ENCODE results near the gene GPR75.
"Not testable (repeated sequence)": the region's sequence is repeated elsewhere in the genome, so short reads cannot be mapped to it uniquely, and the experiment has no call there.

The GPR75 gene

DNA sequence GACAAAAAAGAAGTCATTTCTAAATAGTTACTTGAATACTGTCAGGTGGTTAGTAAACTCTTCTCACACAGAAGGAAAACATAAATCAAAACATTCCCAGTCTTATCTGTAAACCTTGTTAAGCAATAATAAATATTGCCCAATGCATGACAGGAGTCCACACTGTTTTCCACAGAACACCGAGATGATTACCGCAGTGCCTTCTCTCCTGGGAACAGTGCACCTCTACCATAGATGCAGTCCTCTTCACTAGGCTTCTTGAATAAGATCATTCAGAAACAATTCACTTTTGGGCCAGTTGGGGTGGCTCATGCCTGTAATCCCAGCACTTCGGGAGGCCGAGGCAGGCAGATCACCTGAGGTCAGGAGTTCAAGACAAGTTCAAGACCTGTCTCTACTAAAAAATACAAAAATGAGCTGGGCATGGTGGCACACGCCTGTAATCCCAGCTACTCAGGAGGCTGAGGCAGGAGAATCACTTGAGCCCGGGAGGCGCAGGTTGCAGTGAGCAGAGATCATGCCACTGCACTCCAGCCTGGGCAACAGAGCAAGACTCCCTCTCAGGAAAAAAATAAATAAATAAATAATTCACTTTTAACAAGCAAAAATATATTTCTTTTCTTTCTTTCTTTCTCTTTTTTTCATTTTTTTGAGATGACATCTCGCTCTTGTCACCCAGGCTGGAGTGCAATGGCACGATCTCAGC lies 8.6 kb downstream of the GPR75 start:
- DNase-seq: not testable (repeated sequence)

DNA sequence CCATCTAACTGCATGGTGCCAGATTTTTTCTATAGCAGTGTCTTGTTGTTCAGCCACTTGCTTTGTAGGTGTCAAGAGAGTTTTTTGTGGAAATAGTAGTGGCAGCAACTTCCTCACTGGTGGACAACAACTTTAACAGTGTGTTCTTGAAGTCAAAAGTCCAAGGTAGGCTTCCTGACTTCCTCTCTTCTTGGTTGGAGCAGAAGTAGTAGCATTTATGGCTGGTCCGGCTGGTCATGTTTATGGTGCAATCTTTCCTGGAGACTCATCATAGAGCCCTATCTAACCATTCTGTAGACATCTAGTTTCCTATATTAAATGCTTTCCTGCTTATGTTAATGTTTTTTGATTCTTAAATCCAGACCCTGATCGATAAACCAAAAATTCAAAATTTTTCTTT lies 11.7 kb downstream of the GPR75 start:
- DNase-seq: no peak

DNA sequence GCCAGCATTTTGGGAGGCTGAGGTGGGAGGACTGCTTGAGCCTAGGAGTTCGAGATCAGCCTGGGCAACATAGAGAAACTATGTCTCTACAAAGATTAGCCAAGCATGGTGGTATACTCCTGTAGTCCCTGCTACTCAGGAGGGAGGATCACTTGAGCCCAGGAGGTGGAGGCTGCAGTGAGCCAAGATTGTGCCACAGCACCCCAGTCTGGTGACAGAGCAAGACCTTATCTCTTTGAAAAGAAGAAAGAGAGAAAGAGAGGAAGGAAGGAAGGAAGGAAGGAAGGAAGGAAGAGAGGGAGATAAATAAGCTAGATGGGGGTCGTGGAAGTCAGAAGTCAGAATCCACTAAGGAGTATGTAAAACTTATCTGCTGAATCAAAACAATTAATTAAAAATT lies 16.2 kb downstream of the GPR75 start:
- DNase-seq: no peak

DNA sequence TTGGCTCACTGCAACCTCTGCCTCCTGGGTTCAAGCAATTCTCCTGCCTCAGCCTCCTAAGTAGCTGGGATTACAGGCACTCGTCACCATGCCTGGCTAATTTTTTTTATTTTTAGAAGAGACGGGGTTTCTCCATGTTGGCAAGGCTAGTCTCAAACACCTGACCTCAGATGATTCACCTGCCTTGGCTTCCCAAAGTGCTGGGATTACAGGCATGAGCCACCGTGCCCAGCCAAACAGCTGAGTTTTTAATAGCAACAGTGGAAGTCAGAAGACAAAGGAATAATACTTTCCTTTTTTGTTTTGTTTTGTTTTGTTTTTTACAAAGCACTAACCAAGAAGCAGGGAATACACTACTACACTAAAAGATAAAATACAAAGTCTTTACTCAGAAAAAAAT lies 16.9 kb downstream of the GPR75 start:
- DNase-seq: no peak

DNA sequence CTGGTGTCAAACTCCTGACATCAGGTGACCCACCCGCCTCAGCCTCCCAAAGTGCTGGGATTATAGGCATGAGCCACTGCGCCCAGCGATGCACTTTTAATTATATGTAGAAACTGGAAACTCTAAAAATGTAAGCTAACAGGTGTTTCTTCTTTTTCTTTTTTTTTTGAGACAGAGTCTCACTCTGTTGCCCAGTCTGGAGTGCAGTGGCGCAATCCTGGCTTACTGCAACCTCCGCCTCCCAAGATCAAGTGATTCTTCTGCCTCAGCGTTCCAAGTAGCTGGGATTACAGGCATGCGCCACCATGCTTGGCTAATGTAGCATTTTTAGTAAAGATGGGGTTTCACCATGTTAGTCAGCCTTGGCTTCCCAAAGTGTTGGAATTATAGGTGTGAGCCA lies 18.1 kb downstream of the GPR75 start:
- not testable (repeated sequence) for DNase-seq

DNA sequence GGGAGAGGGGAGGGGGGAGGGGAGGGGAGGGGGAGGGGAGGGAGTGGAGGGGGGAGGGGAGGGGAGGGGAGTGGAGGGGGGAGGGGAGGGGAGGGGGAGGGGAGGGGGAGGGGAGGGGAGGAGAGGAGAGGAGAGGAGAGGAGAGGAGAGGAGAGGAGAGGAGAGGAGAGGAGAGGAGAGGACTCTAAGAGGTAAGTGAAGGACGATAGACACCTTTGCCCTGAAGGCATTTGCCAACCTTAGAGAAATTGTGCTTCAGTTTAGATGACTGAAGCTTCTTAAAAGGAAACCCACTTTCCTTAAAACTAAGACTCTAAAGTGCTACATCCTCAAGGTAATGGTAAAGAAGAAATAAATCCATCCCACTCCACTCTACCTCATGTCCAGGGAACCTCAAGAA lies 19.2 kb downstream of the GPR75 start:
- DNase-seq: no peak

DNA sequence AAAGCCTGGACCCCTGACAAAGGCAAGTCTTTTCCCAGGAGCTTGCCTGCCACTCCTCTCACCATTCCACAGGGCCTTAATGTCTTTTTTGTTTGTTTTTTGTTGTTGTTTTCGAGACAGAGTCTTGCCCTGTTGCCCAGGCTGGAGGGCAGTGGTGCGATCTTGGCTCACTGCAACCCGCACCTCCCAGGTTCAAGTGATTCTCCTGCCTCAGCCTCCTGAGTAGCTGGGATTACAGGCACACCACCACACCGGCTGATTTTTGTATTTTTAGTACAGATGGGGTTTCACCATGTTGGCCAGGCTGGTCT lies 29.8 kb downstream of the GPR75 start:
- not testable (repeated sequence) for DNase-seq

DNA sequence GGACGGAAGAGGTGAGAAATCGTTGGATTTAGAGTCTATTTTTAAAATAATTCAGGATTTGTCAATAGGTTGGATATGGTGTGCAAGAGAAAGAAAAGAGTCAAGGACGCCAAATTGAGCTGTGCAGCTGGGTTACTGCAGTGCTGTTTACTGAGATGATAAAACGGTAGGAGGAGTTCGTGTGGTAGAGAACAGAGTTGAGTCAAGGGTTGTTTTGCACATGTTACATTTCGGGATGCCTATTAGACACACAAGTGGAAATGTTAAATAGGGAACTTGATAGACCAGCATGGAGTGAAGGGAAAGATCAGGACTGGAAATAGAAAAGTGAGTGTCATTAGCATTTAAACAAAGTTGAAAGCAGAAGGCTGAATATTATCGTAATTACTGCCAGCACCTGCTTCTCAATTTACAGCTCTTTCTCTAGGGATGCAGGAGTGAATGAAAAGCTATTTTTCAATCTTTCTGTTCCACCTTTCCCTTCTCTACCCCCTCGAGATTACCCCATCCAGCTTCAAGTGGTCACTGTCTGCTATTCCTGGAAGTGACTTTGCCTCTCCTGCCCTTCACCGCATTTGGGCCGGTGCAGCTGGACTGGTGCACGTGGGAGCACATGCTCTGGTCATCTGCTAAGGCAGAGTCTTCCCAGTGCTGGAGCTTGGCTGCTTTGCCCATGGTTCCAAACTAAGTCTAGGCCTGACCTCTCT lies 30.3 kb downstream of the GPR75 start:
- no peak for DNase-seq

DNA sequence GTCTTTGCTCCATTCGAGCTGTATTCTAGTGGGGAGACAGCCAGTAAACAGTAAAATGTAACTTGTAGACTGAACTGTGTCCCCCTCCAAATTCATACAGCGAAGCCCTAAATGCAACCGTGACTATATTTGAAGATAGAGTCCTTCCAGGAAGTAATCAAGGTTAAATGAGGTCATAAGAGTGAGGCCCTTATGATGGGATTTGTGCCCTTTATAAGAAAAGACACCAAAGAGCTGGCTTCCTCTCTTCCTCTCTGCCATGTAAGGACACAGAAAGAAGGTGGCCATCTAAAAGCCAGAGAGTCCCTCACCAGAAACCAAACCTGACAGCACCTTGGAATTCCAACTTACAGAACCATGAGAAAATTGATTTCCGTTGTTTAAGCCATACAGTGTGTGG lies 31.4 kb downstream of the GPR75 start:
- DNase-seq: no peak

DNA sequence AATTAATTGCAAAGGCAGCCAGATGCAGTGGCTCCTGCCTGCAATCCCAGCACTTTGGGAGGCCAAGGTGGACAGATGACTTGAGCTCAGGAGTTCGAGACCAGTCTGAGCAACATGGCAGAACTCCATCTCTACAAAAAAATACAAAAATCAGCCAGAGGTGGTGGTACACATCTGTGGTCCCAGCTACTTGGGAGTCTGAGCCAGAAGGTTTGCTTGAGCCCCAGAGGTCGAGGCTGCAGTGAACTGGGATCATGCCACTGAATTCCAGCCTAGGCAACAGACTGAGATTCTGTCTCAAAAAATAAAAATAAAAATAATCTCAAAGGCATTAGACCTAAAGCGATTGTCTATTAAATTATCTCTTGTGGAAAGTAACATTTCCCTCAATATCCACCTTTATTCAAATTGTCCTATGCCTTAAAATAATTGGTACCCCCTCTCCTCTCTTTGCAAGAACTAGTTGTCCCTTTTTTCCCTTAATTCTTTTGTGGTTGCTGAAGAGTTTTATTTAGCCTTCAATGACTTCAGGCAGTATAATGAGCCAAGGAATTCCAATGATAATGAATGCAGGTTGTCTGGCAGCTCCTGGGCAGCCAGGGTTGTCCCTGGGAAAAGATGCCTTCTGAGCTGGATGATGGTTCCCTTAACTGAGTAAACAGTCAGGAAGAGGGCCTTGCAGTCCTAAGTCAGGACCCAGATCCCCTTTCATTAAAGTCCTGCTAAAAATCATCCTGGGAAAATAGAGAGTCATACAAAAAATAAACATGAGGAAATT lies 32.2 kb downstream of the GPR75 start:
- no peak for DNase-seq

DNA sequence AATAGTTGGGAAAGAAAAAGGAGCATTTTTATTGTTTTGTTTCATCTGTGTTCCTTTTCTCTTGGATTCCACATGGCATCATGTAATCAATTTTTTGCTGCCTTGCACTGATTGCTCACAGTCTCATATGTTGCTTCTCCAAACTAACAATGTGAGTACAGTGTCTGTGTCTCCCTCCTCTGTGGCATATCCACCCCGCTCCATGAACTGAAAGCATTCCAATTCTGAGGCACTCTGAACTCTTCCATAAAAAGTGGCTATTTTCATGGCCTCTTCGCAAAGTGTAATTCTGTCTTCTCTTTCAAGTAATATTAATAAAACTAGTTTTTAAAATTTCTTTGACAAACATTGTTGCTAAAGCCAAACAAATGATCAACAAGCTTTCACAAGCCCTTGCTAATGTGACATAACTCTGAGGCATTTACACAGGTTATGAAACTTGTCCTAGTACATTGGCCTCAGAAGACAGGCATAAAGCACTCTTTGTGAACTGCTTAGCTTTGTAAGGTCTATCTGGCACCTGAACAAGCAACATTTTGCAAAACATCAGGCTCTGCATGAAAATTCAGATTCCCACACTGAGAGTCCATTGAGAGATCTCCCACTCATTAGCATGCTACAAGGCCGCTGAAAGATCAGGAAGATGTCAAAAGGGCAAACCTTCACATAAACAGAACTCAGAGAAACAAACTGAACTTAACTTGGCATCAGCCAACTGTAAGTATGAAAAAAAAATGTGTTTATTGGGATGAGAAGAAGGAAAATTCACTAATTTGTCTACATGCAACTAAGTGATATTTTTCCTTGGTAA lies 33.0 kb downstream of the GPR75 start:
- DNase-seq: no peak

DNA sequence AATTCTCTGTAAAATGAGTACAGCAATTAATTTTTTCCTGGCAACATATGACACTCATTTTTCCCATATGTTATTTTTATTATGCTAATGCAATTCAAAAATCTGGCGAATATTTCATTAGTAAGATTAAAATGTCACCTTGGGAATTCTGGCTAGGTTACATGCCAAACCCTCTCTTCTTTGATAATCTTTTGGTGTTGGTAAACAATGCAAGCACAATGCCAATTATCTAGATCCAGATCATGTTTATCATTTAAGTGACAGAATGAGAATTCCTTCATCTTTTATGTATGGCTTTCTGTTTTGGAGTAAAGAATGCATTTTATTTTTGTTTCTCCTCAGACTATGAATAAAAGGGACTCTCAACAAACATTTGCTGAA lies 33.7 kb downstream of the GPR75 start:
- DNase-seq: no peak

DNA sequence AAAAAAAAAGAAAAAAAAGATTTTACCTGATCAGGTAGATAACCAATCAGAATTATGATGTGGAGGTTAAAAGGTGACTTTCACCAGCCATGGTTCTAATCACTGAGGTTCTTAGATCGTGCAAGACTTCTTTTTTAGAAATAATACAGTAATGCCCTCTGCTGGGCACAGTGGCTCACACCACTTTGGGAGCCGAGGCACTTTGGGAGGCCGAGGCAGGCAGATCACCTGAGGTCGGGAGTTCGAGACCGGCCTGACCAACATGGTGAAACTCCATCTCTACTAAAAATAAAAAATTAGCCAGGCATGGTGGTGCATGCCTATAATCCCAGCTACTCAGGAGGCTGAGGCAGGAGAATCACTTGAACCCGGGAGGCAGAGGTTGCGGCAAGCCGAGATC lies 36.1 kb downstream of the GPR75 start:
- not testable (repeated sequence) for DNase-seq

DNA sequence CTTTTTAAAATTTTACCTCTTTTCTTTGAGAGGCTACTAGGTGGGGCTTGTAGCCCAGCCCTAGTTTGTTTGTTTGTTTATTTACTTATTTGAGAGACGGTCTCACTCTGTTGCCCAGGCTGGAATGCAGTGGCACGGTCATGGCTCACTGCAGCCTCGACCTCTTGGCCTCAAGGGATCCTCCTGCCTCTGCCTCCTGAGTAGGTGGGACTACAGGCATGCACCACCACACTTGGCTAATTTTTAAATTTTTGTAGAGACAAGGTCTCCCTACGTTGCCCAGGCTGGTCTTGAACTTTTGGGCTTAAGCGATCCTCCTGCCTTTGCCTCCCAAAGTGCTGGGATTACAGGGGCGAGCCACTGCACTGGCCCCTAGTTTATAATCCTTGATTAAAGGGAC lies 38.0 kb downstream of the GPR75 start:
- no peak for DNase-seq

DNA sequence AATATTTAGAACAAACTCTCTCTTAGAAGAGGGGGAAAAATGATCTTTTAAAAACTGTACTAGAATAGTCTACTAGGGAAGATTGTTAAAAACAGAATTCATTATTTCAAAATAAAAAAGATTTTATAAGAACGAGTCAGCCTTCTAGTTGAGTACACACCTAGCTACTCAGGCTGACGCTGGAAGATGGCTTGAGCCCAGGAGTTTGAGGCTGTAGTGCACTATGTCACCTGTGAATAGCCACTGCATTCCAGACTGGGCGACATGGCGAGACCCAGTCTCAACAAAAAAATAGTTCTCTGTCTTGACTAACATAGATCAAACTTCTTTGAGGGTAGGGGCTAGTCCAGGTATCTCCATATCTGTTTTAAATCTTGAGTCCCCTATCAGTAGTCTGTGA lies 39.1 kb downstream of the GPR75 start:
- DNase-seq: no peak

DNA sequence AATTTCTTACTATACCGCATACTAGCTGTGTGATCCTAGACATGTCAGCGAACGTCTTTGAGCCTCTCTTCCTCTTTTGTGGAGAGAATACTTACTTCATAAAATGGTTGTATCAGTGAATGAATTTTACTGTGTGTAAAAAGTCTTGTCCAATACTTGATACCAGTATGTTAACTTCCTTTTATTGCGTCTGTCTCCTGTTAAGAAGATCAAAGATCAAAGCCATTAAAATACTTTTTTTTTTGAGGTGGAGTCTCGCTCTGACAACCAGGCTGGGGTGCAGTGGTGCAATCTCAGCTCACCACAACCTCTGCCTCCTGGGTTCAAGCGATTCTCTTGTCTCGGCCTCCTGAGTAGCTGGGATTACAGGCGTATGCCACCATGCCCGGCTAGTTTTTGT lies 39.7 kb downstream of the GPR75 start:
- DNase-seq: no peak

DNA sequence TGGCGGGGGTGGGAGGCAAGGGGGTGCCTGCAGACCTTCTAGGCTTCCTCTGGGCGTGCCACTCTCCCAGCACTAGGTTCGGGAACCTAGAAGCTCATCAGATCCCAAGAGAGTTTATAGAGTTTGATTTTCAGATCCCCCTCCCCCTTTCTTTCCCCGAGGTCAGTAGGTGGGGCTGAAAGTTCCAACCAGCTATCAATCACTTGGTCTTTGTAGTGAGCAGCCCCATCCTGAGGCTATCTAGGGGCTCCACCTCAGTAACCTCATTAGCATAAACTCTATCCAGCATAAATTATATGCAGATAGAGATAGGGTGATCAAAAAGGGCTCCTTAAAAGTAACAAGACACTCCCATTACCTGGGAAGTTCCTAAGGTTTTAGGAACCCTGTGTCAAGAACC lies 40.1 kb downstream of the GPR75 start:
- no peak for DNase-seq

DNA sequence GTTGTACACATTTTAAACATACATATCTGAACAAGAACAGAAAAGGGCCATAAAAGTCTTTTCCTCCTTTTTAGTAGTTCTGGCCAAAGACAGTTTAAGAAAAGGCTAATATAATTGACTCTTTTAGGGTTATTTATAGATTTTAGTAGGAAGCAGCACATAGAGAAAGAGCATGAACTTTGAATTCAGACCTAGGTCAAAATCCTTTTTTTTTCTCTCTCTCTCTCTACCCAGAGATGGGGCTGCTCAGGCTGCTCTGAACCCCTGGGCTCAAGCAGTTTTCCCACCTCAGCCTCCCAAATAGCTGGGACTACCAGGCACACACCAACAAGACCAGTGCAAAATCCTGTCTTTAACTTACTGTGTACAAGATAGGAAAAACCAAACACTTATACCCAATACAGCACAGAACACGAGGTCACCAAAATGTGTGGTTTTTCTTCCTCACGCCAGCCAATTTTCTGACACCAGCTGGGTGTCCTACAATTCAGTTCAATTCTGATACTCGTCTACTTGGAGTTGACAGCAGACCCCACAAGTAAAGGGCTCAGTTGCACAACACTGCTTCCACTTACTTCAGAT lies 40.8 kb downstream of the GPR75 start:
- no peak for DNase-seq

DNA sequence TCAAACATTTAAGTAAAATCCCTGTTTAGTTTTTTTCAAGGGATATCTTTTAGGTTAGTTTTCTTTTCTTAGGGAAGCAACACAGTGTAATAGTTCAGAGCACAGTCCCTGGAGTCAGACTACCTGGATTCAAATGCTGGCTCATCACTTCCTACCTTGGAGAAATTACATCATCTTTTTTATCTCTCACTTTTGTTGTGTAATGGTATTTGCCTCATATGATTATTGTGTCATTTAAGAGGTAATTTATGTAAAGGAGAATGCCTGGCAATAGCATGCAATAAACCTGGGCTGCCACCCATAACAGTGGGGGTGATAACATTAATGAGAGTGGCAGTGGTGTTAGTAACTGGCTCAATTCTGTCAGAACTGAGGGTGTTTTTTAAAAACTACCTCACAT lies 46.6 kb downstream of the GPR75 start:
- no peak for DNase-seq

DNA sequence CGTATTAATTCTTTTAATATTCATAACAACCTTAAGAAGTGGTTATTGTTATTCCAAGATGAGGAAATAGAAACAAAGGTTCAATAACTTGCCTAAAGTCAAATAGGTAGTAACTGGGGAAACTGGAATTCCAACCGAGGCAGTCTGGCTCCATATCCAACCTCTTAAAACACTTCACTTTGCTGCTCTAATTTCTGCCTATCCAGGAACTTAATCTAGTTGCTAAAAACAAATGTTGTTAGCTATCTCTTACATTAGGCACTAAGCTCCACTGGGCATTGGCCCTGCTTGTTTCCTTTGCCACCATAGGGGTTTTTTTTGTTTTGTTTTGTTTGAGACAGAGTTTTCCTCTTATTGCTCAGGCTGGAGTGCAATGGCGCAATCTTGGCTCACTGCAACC lies 48.2 kb downstream of the GPR75 start:
- DNase-seq: no peak
